ENCODE measurements around the gene ARID5B.

ARID5B gene

DNA sequence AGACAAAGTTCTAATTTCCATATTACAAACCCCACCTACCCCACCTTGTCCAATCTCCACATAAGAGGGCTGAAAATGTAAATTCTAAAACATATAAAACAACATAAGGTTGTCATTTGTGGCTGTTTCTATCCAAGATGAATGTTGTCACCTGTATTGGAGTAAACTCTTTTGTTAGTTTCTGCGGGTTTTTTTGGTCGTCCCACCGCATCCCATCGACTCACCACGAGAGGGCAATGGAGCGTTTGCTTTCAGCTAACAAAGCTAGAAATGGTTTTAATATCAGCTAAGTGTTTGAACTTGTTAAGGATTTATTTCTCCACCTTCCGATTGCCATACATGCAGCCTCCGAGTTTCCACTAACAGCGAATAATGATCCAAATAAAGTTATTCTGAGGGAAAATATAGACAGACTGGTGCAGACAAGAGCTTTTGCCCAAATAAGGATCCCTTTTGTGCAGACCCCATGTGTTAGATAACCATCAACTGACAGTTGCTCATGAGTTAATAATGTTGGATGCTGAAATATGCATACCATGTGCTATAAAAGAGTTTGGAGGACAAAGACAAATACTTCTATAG is 137.2 kb downstream of the ARID5B start:
- peak; percentile 76 for DNase-seq

DNA sequence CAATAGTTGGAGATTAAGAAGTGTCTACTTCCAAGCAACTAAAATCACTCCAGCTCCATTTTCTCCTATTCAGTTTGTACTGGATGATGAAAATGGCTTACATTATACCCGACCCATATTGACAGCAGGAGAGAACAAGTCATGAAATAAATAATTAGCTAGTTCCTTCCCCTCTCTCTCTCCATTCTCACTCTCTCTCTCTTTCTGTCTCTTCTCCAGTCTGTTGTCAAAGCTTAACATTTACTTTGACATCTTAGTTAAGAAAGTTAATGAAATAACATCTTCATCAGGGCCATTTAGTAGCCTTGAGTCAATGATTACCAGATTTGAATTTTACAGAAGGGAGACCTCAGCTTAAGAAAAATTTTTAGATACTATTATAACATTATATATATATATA is 138.5 kb downstream of the ARID5B start:
- DNase-seq: no peak

DNA sequence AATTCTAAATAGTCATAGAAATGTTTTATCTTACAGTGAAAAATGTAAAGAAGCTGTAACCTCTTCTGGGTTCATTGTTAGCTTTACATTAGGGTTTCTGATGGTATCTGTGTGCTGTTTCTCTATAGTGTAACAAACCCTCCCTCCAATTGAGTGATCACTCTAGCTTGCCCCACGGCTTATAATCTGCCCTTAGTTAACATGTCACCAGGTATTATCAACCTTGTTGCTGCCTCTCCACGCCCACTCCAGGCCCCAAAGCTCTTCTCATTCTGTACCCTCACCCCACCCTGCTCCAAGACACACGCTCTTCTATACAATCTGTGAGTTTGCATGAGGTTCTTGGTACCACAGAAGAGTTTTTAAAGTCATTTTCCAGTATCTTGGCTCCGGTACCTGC is 139.4 kb downstream of the ARID5B start:
- no peak for DNase-seq

DNA sequence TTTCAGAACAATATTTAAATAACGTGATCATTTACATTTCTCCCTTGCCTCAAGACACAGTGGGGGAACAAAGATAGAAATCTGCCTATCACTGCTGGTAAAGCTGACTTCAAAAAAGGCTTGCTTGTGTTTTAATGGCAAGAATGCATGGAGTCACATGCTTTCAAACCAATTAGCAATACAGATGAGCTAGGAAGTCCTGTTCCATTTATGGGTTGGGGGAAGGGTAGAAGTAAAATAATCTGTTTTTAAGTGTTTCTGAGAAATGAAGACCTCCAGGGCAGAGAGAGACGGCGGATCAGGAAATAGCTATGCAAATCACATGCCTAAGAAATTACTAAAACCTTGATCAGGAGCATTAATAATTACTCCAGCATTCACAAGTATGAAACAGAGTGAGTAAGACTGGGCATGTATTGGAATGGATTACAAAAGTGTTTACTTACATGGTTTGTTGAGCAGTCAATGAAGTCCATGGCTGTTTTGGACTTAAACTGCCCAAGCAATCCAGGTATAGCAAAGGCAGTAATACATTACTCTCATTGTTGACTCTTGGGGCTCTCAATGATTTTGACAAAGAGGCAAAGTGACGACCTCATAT is 142.0 kb downstream of the ARID5B start:
- no peak for DNase-seq

DNA sequence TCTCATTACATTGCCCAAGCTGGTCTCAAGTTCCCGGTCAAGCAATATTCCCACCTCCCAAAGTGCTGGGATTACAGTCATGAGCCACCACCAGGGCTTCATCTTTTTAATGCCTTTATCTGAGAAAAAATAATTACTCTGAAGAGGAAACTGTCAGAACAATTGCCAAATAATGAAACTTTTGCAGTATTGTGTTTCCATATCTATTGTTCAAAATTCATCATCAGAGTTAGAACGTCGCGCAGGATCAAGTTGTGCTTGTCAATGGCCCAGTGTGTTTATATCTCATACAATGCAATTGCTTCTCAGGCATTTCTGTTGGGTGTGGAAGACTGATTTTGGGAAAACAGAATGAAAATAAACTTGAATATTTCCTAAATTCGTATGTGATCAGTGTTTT is 143.1 kb downstream of the ARID5B start:
- DNase-seq: no peak

DNA sequence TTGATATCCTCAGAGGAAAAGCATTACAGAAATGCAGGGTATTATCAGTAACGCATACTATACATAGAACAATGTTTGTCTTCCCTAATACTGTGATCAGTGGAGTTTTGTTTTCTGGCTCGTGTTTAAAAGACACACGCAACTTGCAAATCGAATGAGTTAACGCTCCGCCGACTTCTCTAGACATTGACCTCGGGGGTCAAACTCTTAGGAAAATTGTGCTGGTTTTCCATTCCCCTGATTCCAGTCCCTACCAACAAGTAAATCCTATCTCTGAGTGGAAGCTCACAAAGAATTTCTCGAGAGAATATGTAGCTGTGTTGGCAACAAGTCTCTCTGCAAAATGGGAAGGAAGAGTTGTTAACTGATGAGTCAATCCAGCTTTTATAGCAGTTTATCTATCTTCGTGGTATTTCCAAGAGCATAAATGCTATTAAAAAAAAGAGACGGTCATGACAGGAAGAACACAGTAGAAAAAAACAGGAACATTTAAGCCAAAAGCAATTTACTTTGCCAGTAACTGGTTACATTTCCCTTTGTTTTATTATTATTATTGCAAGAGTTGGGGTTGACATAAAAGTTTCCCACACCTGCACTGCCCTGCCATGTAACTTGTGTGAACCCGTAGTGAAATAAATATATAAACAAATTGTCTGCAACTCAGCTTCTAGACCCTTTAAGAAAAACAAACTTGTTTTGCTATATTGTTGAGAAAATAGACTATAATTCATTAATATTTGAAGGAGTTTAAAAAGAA is 144.4 kb downstream of the ARID5B start:
- peak; percentile 24 for DNase-seq

DNA sequence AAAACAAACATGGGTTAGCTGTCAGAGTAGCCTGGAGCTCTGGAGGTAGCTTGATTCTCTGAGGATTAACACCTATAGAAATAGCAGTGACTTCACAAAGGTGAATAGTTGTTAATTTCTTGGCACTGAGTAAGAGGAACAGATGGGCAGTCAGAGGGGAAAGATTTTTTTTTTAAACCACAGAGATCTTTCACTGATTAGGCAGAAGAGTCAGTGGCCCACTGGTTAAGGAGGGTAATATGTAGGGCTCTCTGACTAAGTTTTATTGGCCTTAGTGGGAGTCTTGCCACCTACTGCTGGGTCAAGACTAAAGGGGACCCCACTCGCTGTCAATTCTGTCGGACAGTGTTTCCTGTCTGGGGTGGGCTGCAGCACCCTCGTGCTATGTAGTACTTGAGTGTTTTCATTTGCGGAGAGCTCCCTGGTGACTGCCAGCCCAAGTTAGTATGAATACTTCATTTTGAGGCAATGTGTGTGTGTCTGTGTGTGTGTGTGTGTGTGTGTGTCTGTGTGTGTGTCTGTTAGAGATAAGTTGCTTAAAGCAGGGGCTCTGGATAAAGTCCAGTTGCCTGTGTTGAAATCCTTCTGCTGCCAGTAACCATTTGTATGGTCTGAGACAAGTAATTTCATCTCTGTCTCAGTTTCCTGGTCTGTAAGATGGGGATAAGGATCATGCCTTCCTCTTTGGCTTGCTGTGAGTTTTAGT is 145.2 kb downstream of the ARID5B start:
- no peak for DNase-seq

DNA sequence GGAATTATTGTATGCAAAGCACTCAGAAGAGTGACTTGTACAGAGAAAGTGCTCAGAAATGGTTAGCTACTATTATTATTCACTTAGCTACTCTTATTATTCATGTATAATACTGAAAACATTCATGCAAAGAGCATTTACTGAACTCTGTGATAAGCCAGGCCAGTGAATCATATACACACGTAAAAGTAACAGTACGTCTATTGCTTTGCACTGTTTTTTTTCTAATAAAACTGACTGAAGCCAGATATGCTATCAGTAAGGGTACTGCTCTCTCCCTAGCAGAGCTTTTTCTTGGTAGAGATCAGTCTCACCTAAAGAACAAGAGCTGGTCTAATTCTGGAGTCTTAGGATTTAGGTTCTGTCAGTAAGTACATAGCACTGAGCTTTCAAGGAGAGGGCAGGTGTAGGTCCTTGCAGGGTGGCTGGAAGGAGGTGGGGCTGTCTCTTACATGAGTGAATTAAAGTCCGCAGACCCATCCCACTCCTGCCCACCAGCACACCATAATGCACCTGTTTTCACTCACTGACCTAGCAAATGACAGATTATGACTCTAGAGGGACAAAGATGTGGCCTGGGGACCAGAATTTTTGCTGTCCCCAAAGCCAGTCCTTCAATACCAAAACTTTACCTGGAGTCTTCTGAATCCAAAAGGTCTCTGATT is 145.9 kb downstream of the ARID5B start:
- no peak for DNase-seq

DNA sequence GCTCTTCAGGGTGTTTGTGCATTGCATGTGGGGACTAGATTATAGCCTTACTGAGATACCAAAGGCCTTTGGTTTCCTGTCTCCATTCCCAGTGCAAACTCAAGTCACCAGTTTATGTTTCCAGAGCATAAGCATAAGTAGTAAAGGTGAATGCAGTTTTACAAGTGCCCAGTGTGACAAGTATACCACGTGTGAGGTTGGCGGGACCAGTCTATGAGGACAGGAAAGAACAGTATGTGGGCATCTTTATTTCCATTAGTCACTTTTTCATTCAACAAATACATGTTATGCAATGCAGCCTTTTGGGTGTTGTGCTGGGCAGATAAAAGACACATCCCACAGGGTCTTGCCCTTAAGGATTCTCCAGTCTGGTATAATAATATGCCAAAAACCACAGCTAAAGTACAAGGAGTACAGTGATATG is 146.5 kb downstream of the ARID5B start:
- no peak for DNase-seq

DNA sequence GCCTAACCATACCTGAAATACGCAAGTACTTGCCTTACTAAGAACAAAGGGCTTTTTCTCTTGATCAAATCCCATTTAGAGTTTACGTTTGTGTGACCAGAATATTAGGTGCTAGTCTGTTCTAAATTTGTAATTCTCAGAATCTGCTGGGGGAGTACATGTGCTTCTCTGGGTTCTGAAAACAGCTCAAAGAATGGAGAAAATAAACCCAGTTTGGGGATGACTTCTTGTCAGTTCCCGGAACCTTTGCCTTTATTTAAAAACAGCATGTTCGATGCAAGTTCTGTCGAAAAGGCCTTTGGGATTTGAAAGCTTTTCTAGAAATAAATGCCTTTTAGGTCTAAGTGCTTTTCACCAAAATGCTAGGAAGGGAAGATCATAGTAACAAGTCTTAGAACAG is 147.0 kb downstream of the ARID5B start:
- no peak for DNase-seq

DNA sequence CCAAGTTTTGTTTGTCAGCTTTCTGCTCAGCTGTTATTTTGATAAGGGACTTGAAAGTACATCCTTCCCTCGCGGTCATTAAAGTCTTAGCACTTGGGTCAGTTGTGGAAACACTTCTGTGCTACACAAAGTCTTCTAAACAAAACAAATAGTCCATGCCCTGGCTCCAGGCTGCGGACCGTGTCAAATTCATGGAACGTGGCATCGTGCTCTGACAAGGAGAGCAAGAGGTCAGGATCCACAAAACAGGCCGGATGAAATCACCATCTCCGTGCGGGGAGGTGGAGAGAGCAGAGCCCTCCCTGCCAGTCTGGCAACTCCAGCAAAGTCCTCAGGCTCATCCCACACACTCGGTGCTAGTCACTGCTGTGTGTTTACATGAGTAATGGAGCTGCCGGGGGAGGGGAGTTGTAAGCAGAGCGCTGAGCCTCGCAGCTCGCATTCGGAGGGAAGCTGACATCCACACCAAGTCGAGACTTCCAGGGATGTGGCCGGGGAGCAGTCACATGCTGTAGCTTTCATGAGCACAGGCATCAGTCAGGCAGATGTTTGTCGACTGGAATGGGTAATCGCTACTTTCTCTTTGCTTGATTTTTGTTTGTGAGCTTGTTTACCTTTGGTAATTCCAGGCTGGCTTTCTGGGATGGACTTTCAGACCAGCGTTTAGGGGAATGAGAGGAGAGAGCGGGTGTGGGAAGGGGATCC is 147.6 kb downstream of the ARID5B start:
- DNase-seq: peak; percentile 91

DNA sequence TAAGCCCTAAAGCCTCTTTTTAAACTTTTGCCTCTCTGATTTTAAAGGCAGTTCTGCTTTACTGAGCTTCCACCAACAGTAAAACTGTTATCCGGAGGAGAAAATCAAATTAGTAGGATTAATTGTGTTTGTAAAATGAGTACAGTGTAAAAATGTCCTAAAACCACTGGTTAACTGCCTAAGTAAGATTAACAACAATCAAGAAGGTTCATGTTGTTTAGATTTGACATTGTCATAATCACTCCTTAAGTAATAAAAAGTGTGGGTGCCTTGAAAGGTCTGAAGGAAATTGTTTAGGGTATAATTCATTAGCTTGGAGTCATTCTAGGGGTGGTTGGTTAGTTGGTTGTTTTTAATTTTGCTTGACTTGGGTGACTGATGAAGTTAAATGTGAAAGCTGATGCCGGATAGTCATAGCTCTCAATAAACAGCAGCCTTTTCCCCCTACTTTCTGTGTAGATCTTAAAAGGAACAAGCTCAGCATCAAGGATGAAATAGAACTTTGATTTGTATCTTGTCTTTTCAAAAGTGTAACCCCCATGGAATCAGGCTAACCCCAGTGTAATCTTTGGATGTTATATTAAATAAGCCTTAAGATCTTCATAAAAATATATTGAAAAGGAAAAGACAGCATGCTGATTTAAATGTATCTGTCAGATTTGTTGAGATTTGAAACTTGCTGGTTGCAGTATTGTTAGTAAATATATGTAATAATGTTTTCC is 148.3 kb downstream of the ARID5B start:
- DNase-seq: peak; percentile 86

DNA sequence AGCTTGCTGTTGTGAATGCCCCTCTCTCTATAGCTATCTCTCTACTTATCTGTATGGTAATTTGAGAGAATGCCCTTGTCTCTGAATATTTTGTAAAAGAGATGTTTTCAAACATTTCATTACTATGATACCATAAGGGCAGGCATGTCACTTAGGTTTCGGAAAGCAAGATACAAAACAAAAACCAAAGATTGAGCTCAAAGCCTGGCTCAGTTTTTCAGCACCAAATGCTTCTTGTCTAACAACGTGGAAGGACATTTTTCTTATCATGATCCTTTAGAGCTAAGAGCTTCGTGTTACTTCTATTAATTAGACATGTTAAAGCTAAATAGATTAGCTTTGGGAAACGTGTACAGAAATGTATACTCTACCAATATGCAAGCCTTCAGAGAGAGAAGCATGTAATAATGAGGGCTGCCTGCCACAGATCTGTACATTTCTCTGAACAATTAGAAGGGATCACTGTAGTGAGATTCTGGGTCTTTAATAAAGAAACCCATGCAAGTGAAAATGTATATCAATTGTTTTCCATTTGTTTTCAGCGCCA is 148.9 kb downstream of the ARID5B start:
- DNase-seq: peak; percentile 55

DNA sequence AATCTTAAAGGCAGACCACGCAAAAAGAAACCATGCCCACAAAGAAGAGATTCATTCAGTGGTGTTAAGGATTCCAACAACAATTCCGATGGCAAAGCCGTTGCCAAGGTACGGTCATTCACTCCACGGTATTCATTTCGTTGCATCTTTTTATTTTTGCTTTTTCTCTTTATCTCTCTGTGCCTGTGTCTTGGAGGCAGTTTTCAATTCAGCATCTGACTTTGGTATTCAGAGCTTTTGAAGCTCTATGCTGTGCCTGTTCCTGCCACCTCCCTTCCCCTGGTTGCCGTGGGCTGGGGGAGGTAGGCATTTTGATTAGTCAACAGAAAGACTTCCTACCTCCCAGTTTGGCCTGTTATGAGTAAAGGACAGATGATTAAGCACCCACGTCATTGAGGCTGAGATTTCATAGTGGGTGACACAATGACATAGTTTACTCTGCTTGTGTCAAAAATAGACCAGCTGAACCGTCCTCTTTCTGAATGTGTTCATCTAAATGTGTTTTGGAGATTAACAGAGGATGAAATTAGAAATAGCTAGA is 149.5 kb downstream of the ARID5B start:
- DNase-seq: no peak

DNA sequence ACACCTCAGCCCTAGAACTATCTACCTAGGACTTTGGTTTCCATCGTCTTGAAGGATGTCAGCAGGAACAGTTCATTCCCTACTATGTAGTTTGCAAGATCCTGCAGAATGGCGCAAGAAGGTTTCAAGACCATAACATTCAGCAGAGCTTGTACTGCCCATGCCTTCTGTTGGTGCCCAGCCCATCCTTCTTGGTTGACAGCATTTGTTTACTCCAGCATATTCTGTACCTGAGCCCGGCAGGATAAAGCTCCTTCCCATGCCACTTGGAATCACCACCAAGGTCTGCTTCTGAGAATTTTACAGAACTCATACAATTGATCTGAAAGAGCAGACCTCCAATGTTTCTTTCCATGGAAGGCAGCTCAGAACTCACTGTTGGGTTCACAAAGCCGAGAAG is 150.8 kb downstream of the ARID5B start:
- no peak for DNase-seq

DNA sequence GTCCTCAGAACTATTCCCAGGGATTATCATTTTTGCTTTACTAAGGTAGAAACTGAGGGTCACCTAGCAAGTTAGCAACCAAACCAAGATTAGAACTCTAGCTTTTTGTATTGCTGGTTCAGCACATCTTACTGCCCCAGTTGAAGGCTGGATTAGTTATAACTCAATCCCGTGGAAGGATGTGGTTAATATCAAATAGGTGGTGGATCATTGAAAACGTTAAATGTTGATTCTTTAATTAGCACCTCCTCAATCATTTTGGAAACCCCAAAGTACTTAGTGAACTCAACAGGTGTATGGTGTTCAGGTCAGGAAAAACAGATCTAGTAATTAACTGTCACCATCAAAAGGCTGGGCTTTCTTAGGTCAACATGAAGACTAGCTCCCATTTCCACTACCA is 152.4 kb downstream of the ARID5B start:
- no peak for DNase-seq

DNA sequence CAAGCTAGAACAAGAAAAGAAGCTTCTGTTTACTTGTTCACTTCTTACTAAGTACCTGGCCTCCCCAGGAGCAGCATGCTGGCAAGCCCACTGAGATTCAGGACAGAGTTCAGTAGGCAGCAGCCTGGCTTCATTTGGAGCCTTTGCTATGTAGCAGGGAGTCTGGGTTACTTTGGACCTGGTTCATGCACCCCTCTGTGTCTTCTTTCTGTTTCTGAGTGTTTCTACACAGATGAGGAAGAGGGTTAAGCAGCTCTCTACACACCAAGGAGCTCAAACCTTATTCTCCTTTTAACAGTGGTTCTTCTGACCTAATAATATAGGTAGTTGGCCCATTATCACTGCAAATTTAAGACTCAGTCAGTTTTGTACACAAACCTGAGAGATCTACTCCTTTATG is 152.9 kb downstream of the ARID5B start:
- DNase-seq: no peak

DNA sequence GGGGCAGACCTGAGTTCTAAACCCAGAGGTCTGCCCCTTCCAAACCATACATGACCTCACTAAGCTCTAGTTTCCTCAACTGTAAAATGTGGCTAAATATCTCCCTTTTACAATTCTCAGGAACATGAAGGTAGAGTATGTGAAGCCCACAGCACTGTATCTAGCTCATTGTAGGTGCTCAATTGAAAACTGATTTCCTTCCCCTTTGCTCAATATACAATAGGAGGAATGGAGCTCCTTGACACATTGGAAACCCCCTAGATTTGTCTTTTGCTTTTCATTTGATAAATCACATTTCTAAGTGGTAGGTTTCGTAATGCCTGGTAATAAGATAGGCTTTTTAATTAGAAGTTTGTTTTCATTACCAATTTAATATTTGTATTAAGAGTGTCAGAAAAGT is 153.3 kb downstream of the ARID5B start:
- DNase-seq: no peak

DNA sequence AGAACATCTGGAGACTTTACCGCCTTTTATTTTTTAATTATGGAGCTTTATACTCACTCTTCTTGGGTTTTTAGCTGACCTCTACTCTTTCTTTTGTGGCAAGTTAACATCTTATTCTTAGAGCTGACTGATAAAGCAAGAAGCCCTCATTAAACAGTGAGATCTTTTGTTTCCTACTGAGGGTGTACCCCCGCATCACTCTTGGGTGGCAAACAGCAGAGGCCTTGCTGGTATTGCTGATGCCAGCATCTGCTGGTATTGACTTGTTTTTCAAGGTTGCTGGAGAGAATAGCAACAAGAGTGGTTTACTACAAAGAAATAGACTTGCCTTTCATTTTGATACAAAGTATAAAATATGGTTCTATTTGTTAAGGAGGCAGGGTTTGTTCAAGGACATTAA is 154.7 kb downstream of the ARID5B start:
- no peak for DNase-seq

DNA sequence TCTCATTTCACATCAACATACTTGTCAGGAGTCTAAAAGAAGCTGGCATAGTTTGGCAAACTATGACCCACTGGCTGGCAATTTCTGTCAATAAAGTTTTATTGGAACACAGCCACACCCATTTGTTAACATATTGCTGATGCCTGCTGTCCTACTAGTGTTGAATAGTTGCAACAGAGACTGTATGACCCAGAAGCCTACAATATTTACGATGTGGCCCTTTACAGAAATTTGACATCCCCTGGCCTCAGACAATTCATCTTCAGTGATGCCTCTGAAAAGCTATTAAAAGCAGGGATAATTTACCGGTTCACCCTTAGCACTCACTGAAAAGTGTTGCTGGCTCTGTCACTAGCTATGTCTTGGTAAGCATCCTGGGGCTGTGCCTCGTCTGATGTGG is 155.2 kb downstream of the ARID5B start:
- DNase-seq: no peak

DNA sequence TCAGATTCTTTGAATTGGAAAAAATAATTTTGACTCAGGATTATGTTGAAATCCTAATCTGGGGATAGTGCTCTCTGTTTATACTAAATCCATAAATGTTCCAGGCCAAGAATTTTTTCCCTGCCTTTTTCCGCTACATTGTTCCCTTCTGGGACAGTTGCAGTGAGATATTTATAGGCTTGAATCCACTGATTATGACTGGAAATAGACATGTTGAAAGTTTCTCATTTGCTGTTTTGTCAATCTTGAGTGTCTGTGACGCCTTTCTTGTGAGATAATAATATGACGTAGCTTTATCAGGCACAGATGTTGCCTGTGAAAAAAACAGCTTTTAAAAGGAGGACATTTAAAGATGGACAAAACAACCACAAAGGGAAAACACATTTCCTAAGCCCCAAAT is 155.9 kb downstream of the ARID5B start:
- no peak for DNase-seq

Data from midbrain (tissue), 1 donor.